HG02943 (cell line): ENCODE data around the gene TGFBR3.

ENCODE experiments used
- ATAC-seq: cut with Tn5 transposase; IDR thresholded peaks from one replicate; pipeline ENCODE4 v1.9.1; 2021; ENCODE audit warnings: mild to moderate bottlenecking, low read depth, moderate library complexity; ENCODE audit not compliant: unreplicated experiment

The TGFBR3 gene

GRCh38 chr1:91765880-91766443 is 120.0 kb downstream of the TGFBR3 start:
- no peak for ATAC-seq

- no peak for ATAC-seq
Measured at GRCh38 chr1:91765293-91765692, 120.7 kb downstream of the TGFBR3 start.

GRCh38 chr1:91764471-91765115 is 121.4 kb downstream of the TGFBR3 start:
- ATAC-seq: no peak

- ATAC-seq: no peak
Measured at GRCh38 chr1:91763252-91763651, 122.7 kb downstream of the TGFBR3 start.

GRCh38 chr1:91761295-91761721 is 124.6 kb downstream of the TGFBR3 start:
- ATAC-seq: no peak

GRCh38 chr1:91760512-91760911 is 125.4 kb downstream of the TGFBR3 start:
- ATAC-seq: no peak

- ATAC-seq: no peak
Measured at GRCh38 chr1:91759076-91759475, 126.9 kb downstream of the TGFBR3 start.

- ATAC-seq: no peak
Measured at GRCh38 chr1:91757763-91758460, 128.0 kb downstream of the TGFBR3 start.

GRCh38 chr1:91755702-91756287 is 130.2 kb downstream of the TGFBR3 start:
- no peak for ATAC-seq

GRCh38 chr1:91754816-91755580 is 131.0 kb downstream of the TGFBR3 start:
- no peak for ATAC-seq

- ATAC-seq: no peak
Measured at GRCh38 chr1:91754348-91754747, 131.6 kb downstream of the TGFBR3 start.

- ATAC-seq: no peak
Measured at GRCh38 chr1:91753878-91754277, 132.1 kb downstream of the TGFBR3 start.

GRCh38 chr1:91752324-91752723 is 133.6 kb downstream of the TGFBR3 start:
- no peak for ATAC-seq

GRCh38 chr1:91751275-91751674 is 134.7 kb downstream of the TGFBR3 start:
- no peak for ATAC-seq

- ATAC-seq: no peak
Measured at GRCh38 chr1:91750398-91750996, 135.5 kb downstream of the TGFBR3 start.

- no peak for ATAC-seq
Measured at GRCh38 chr1:91749788-91750231, 136.1 kb downstream of the TGFBR3 start.

GRCh38 chr1:91747666-91748065 is 138.3 kb downstream of the TGFBR3 start:
- ATAC-seq: no peak

GRCh38 chr1:91746728-91747338 is 139.1 kb downstream of the TGFBR3 start:
- ATAC-seq: no peak

- no peak for ATAC-seq
Measured at GRCh38 chr1:91745640-91746373, 140.1 kb downstream of the TGFBR3 start.
